Central memory CD4-positive, alpha-beta T cell (primary cell): Measurements from ENCODE around the gene ARFGEF3.
"Not testable (repeated sequence)": the region's sequence is repeated elsewhere in the genome, so short reads cannot be mapped to it uniquely, and the experiment has no call there.

Experiments used
- DNase-seq: peaks from one replicate; pipeline ENCODE4 v3.0.0; 2022

The ARFGEF3 gene

DNA sequence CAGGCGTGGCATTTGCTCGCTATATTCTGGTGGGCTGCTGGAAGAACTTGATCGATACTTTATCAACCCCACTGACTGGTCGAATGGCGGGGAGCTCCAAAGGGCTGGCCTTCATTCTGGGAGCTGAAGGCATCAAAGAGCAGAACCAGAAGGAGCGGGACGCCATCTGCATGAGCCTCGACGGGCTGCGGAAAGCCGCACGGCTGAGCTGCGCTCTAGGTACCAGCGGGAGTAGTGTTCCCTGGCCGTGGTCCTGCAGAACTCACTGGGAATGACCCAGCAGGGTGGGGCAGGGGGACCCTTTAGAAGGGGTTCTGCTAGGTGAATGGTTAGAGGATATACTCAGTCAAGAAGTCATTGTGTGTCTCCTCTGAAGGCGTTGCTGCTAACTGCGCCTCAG lies 125.0 kb downstream of the ARFGEF3 start:
- DNase-seq: no peak

GRCh38 chr6:138287144-138287955 lies 125.6 kb downstream of the ARFGEF3 start:
- DNase-seq: peak; percentile 28

- not testable (repeated sequence) for DNase-seq
Measured at GRCh38 chr6:138288428-138289085, 126.8 kb downstream of the ARFGEF3 start.

- no peak for DNase-seq
Measured at GRCh38 chr6:138289739-138290138, 128.0 kb downstream of the ARFGEF3 start.

- no peak for DNase-seq
Measured at GRCh38 chr6:138290423-138290962, 128.8 kb downstream of the ARFGEF3 start.

DNA sequence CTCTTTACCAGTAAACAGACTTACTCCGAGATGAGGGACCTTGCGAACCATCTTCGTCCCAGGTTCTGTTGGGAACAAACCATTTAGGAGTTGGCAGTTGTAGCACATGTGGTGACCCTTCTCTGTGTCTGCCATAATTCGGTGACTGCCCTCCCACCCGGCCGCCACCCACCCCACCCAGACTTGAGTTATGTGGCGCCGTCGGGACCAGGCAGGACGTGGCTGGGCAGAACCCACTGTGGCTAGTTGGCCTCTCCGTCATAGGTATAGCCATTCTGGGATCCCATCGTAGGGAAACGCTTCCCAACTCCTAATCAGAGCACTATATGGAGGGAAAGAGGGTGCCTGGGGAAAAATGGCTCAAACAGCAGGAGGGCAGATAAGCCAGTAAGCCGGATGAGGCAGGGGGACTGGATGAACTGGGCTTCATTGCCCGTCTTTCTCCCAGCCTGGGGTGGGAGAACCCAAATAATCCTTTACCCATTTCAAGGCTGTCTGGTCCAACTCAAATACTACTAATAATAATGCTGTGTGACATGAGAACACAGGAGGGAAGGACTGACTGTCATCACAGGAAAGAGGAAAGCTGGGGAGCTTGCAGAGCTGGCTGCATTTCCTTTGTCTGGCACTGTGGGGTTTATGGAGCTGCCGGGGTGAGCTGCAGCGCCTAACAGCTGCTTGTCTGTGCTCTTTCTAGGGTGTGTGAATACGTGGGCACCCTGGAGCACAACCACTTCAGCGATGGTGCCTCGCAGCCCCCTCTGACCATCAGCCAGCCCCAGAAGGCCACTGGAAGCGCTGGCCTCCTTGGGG lies 129.5 kb downstream of the ARFGEF3 start:
- no peak for DNase-seq

GRCh38 chr6:138291849-138292181 lies 130.1 kb downstream of the ARFGEF3 start:
- DNase-seq: no peak

DNA sequence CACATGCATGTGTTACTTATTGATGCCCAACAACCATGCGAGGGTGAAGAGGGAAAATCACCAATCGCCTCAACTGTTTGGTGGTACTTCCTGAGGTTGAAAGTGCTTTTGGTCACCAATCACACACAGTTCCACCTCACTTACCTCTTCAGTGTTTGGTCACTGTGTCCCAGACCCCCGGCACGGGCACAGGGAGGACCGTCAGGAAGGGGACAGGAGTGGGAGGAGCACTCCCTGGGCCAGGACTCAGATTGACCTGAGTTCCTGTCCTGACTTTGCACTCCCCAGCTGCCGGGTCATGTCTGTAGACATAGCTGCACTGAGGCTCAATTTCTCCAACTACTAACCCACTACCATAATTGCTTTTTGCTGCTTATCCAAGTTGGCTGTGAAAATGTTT lies 130.7 kb downstream of the ARFGEF3 start:
- DNase-seq: no peak

DNA sequence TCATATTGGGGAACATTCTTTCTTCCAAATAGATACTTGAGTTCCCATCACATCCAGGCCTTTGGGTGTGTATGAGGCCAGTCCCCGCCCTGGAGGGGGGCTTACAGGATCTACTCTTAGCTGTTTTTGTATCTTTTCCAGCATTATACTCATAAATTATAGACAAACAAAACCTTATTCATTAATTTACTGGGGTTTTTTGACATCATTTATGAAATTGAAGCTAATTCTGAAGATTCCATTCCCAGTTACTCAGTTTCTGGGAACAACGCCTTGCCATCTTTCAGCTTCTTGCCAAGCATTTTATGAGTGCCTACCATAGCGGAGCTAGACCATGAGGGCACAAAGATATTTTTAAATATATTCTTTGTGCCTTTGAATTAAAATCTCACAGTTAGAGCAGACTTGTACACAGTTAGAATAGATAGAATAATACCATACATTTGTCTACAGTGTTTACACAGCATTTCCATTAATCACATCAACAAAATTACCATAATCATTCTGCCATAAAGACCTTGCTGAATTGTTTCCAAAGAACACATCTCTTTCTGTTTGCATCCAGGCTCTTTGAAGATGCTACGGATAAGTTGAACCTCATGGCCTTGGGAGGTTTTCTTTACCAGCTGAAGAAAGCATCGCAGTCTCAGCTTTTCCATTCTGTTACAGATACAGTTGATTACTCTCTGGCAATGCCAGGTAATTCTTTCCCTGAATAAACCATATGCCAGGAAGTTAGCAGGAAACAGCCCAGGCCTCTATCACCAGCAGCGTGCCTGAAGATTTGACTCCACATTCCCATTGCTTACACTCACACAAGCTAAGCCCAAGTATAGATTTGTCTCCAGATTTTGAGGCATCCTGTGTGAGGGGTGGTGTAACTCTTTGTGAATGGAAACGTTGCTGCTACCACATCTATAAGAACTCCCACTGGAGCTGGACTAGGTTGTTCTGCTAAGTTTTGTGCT lies 132.0 kb downstream of the ARFGEF3 start:
- no peak for DNase-seq

GRCh38 chr6:138296381-138296780 lies 134.6 kb downstream of the ARFGEF3 start:
- DNase-seq: no peak

DNA sequence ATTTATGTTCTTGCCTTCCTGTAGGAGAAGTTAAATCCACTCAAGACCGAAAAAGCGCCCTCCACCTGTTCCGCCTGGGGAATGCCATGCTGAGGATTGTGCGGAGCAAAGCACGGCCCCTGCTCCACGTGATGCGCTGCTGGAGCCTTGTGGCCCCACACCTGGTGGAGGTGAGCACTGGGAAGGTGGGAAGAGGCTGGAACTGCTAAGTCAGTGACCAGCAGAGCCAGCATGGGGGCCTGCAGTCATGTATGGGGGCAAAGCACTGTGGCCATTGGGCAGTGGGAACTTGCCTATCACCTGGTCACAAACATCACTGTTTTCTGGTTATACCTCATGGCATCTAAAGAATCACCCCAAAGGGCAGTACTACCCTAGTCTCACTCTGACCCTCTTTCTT lies 135.0 kb downstream of the ARFGEF3 start:
- no peak for DNase-seq

DNA sequence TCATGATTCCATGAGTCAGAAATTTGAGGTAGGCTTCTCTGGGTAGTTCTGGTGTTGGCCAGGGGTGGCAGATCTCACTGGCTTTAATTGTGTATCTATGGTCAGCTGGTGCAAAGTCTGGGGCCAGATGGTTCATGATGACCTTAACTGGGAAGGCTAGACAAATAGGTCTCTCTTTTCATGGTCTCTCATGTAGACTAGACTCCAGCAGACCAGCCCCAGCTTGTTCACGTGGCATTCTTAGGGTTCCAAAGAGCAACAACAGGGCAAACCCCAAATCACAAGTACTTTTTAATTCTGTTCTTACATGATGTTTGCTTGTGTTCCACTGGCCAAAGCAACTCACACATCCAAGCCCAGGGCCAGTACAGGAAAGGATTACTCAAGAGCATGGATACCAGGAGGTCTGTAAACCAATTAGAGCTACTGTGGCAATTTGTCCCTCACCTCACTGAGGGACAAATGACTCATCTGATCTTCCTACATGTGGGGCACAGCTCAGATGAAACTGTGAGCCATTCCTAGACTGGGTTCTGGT lies 136.1 kb downstream of the ARFGEF3 start:
- DNase-seq: no peak

- DNase-seq: no peak
Measured at GRCh38 chr6:138300469-138300868, 138.7 kb downstream of the ARFGEF3 start.

- DNase-seq: no peak
Measured at GRCh38 chr6:138302554-138302953, 140.8 kb downstream of the ARFGEF3 start.

- no peak for DNase-seq
Measured at GRCh38 chr6:138307352-138307751, 145.6 kb downstream of the ARFGEF3 start.

GRCh38 chr6:138307816-138308730 lies 146.3 kb downstream of the ARFGEF3 start:
- DNase-seq: no peak

- no peak for DNase-seq
Measured at GRCh38 chr6:138308731-138309110, 147.0 kb downstream of the ARFGEF3 start.

- no peak for DNase-seq
Measured at GRCh38 chr6:138309695-138310094, 148.0 kb downstream of the ARFGEF3 start.

DNA sequence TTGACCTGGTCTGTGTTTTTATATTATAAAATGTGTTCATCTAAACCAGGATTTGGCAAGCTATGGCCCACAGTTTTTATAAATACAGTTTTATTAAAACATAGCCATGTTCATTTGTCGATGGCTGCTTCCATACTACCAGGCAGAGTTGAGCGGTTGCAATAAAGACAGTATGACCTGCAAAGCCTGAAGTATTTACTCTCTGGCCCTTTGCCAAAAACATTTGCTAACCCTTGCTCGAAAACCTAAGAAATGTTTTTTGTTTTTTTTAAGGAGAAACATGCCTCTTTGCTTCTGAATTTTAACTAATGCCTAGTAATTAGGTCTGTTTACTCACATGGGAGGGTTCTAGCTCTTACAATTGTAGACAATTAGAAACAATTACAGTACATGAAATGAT lies 148.6 kb downstream of the ARFGEF3 start:
- DNase-seq: no peak

DNA sequence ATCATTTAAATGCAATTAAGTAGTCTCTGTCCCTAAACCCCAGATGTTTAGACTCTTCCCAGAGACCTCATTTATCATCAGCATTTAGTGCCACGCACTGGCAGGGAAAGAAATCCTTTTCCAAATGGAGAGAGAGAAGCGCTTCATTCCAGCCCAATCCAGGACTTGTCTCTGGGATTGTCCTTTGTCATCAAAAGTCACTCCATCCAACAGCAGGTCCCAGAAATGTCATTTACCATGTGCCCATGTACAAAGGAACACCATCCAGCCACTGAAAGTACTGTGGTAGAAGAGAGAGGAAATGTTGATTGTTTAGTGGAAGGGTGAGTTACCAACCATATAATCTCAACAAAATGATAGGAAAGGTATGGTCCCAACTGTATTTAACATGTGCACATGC lies 149.1 kb downstream of the ARFGEF3 start:
- DNase-seq: no peak

DNA sequence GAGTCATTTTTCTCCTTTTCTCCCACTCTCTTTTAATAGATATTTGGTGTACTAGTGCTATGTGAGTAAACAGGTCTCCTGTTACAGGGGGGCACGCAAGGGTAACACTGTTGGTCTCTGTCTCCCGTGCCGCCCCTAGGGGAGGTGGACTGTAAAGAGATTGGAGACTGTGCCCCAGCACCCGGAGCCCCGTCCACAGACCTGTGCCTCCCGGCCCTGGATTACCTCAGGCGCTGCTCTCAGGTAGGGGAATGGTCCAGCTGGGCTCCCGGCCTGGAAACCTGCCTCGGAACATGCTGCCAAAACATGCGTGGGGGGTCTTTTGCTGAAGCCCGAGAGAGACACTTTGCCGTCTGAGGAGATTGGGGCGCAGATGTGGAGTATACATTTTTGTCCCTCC lies 149.5 kb downstream of the ARFGEF3 start:
- no peak for DNase-seq
